Endothelial cell of umbilical vein (primary cell): Measurements from ENCODE around the gene CLGN. TPM values are rescaled to one million over a fixed set of nuclear protein-coding genes. Genes with fewer than 3 reads are reported as not detected.
"Not testable (repeated sequence)": the region's sequence is repeated elsewhere in the genome, so short reads cannot be mapped to it uniquely, and the experiment has no call there.

Experiments
- BruUV-seq: library from RNA; stranded (reverse); fragments of 400-500 nt; replicated peaks from 2 replicates; lab custom pipeline; 2021; lab: Mats Ljungman, UMichigan
- CTCF ChIA-PET: fragments of 300-600, 350-600 bp; sonication (Branson Sonifier 250); formaldehyde crosslinking; loops from one replicate; lab custom pipeline; 2021; ENCODE audit warnings: antibody characterized with exemption, inconsistent platforms; lab: Charles Lee
- POLR2A ChIA-PET: fragments of 300-600, 350-600 bp; sonication (Branson Sonifier 250); formaldehyde crosslinking; loops from one replicate; lab custom pipeline; 2021; ENCODE audit warnings: antibody characterized with exemption, inconsistent platforms; lab: Charles Lee
- DNase-seq: peaks from one replicate; pipeline ENCODE4 v3.0.0-alpha.2; 2011; ENCODE audit warnings: low read depth, low spot score
- FAIRE-seq: peaks from 2 replicates; lab custom pipeline; 2011; peaks lifted over from hg19 to GRCh38; lab: Jason Lieb, UNC
- H2AFZ ChIP-seq: 2 replicates; pipeline ENCODE4 v1.6.0; 2012; ENCODE audit warnings: low read depth, low read length, control low read depth, inconsistent platforms
- H3K27ac ChIP-seq: 2 replicates; pipeline ENCODE4 v1.5.1; 2011; ENCODE audit warnings: low read depth, mild to moderate bottlenecking, control low read depth, low read length, moderate library complexity; ENCODE audit not compliant: insufficient read depth
- H3K27me3 ChIP-seq, 2 experiments: 2 replicates each; pipeline versions ENCODE4 v1.6.0 to v1.6.1; 2011; ENCODE audit warnings: low read length in 2 of 2, mixed read lengths in 1 of 2; ENCODE audit not compliant: control insufficient read depth in 2 of 2, insufficient read depth in 2 of 2
- H3K36me3 ChIP-seq, 2 experiments: 2 replicates in 1 of 2; 3 replicates in 1 of 2; pipeline ENCODE4 v1.5.1; 2011; ENCODE audit warnings: low read length in 2 of 2, mild to moderate bottlenecking in 1 of 2, moderate library complexity in 1 of 2; ENCODE audit not compliant: control insufficient read depth in 2 of 2, insufficient read depth in 2 of 2; ENCODE audit errors: extremely low read depth in 1 of 2
- H3K4me1 ChIP-seq: 3 replicates; pipeline ENCODE4 v1.5.1; 2011; ENCODE audit warnings: mild to moderate bottlenecking, low read length; ENCODE audit not compliant: control insufficient read depth, insufficient read depth; ENCODE audit errors: extremely low read depth
- H3K4me2 ChIP-seq: 2 replicates; pipeline ENCODE4 v1.6.1; 2011; ENCODE audit warnings: low read length, control low read depth, mixed read lengths; ENCODE audit not compliant: insufficient read depth
- H3K4me3 ChIP-seq, 3 experiments: fragments of 200-600 bp in 1 of 3; sonication (generic), shearing (Covaris generic) in 1 of 3; replicated peaks in 1 of 3; 2 replicates each; pipeline ENCODE4 v1.5.1; 2011 to 2016; ENCODE audit warnings: control low read depth in 3 of 3, low read length in 3 of 3, mild to moderate bottlenecking in 2 of 3, inconsistent platforms in 1 of 3, low read depth in 1 of 3, moderate library complexity in 1 of 3; ENCODE audit not compliant: insufficient read depth in 1 of 3
- H3K79me2 ChIP-seq: 2 replicates; pipeline ENCODE4 v1.6.0; 2012; ENCODE audit warnings: low read length, inconsistent platforms; ENCODE audit not compliant: control insufficient read depth, insufficient read depth
- H3K9ac ChIP-seq: replicated peaks from 2 replicates; pipeline ENCODE3; 2011; ENCODE audit warnings: low read length, control low read depth; ENCODE audit not compliant: insufficient read depth; ENCODE audit errors: extremely low read depth
- H3K9me1 ChIP-seq: replicated peaks from 3 replicates; pipeline ENCODE4 v1.6.0; 2011; ENCODE audit warnings: mild to moderate bottlenecking, low read length; ENCODE audit not compliant: control insufficient read depth, insufficient read depth; ENCODE audit errors: extremely low read depth
- H3K9me3 ChIP-seq: replicated peaks from 2 replicates; pipeline ENCODE4 v1.5.1; 2012; ENCODE audit warnings: low read length, inconsistent platforms; ENCODE audit not compliant: control insufficient read depth, insufficient read depth
- H4K20me1 ChIP-seq: replicated peaks from 2 replicates; pipeline ENCODE3; 2011; ENCODE audit warnings: mild to moderate bottlenecking, low read length; ENCODE audit not compliant: control insufficient read depth, insufficient read depth; ENCODE audit errors: extremely low read depth
- EZH2 ChIP-seq: IDR thresholded peaks from 2 replicates; pipeline ENCODE4 v1.6.1; 2012; ENCODE audit warnings: borderline replicate concordance, low read depth, mild to moderate bottlenecking, moderate library complexity, low read length, inconsistent platforms; ENCODE audit not compliant: severe bottlenecking
- MAX ChIP-seq: IDR thresholded peaks from 2 replicates; pipeline ENCODE4 v1.6.1; 2011; ENCODE audit not compliant: insufficient read depth, insufficient read length
- dilution Hi-C: fragments of 300-500 bp; cut with MboI; formaldehyde crosslinking; loops from one replicate; pipeline ENCODE4 v1.15.0; 2019; ENCODE audit warnings: low sequenced_read_pairs; ENCODE audit not compliant: extremely low pct_ligation_motif_present
- intact Hi-C: fragments of 100-400 bp; cut with micrococcal nuclease; formaldehyde crosslinking; loops from one replicate; pipeline ENCODE4 v1.10.0; 2022
- polyA plus RNA-seq, 4 experiments: library from polyadenylated mRNA; depleted of rRNA in 3 of 4; stranded (reverse) in 3 of 4; unstranded in 1 of 4; fragments of >200 nt; gene quantifications; 2 replicates each; pipeline versions ENCODE4 v1.2.1 to v1.2.3, GENCODE V29; 2011 to 2012; ENCODE audit warnings: missing spikeins in 1 of 4
- total RNA-seq: library from RNA; stranded (reverse); gene quantifications from 2 replicates; pipeline ENCODE4 v1.2.3, GENCODE V29; 2021

The CLGN gene
- total and polyA plus RNA-seq, 2 donors (not counting 3 experiments of a cell fraction or from before 2014, with no cell fraction given) = 0.12 to 1.00 TPM

DNA sequence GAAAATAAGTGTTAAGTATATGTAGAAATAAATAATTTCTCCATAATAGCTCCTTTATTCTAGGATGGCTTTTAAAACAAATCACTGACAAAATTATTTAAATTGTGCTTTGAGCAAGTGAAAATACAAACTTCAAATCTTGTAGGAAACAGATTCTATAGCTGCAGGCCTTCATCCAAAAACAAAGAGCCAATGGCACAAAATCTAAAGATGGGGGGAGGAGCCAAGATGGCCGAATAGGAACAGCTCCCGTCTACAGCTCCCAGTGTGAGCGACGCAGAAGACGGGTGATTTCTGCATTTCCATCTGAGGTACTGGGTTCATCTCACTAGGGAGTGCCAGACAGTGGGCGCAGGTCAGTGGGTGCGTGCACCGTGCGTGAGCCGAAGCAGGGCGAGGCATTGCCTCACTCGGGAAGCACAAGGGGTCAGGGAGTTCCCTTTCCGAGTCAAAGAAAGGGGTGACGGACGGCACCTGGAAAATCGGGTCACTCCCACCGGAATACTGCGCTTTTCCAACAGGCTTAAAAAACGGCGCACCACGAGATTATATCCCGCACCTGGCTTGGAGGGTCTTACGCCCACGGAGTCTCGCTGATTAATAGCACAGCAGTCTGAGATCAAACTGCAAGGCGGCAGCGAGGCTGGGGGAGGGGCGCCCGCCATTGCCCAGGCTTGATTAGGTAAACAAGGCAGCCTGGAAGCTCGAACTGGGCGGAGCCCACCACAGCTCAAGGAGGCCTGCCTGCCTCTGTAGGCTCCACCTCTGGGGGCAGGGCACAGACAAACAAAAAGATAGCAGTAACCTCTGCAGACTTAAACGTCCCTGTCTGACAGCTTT is 14.1 kb downstream of the CLGN start:
- H2AFZ ChIP-seq, BruUV-seq, DNase-seq, dilution Hi-C loops, H3K27me3 ChIP-seq, H3K9me3 ChIP-seq, H3K9ac ChIP-seq, intact Hi-C loops, POLR2A ChIA-PET, H4K20me1 ChIP-seq, H3K79me2 ChIP-seq, H3K4me2 ChIP-seq, H3K36me3 ChIP-seq, H3K4me1 ChIP-seq, FAIRE-seq, H3K4me3 ChIP-seq, H3K27ac ChIP-seq, H3K9me1 ChIP-seq: not testable (repeated sequence)
- CTCF ChIA-PET = interaction anchor here (1.7 kb wide), 1 partner anchor 14 kb away, joined by 6 read pairs; the partner anchor contains the start of gene CLGN

DNA sequence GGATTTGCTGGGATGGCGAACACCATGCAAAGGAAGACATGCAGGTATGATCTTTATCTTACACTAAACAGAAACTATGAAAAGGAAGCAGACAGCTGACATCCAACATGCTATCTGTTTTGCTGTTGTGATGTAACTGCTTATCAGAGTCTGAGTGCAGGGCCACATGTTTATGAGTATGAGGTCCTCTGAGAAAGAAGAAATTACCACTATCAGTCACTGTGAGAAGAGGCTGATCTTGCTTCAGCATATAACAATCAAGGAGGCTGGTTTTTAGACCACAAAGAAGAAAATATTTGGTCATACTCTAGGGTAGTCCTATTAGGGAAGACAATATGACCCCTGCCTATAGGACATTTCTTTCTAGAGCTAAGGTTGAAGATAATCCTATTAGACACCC is 18.5 kb downstream of the CLGN start:
- no peak for TF ChIP-seq EZH2
- TF ChIP-seq MAX = no peak
- POLR2A ChIA-PET = no interaction called here
- no TSS peak for BruUV-seq
- dilution Hi-C loops (no loop called here), intact Hi-C loops (no loop called here)
- Histone ChIP-seq H3K9me1 (no peaks in the 10 kb centered on the region), H4K20me1 (no peaks in the 10 kb centered on the region), H3K9me3 (no peaks in the 10 kb centered on the region), H3K79me2 (no peaks in the 10 kb centered on the region), H3K36me3 (no peaks in the 10 kb centered on the region), H3K9ac (no peak overlapping the region), H3K27ac (no peak overlapping the region), H3K27me3 (peaks cover 2 to 4% of the 10 kb centered on the region in 2 experiments), H3K4me2 (no peak overlapping the region), H3K4me1 (no peaks in the 10 kb centered on the region), H2AFZ (no peak overlapping the region), H3K4me3 (no peak overlapping the region)
- FAIRE-seq (no peak), DNase-seq (no peak)
- CTCF ChIA-PET = no interaction called here
